Sigmoid colon (tissue), 4 donors: ENCODE data around the gene TPSB2.

ENCODE experiments used
- EP300 ChIP-seq, 4 donors: sonication (generic); formaldehyde crosslinking; IDR thresholded peaks; one replicate each; pipeline ENCODE4 v1.6.1; 2017; ENCODE audit warnings: antibody characterized with exemption in 4 of 4
- POLR2AphosphoS5 ChIP-seq, 4 donors: sonication (generic); formaldehyde crosslinking; IDR thresholded peaks; one replicate each; pipeline ENCODE4 v1.6.1; 2017; ENCODE audit warnings: antibody characterized with exemption in 4 of 4
- TF ChIP-seq, protein P1 (sequence below), 4 experiments: fragments of 450-650 bp in 3 of 4; fragments of 200-600 bp in 1 of 4; IDR thresholded peaks; one replicate each; pipeline ENCODE4 v1.5.1; 2016 to 2019; ENCODE audit warnings: antibody characterized with exemption in 4 of 4, mild to moderate bottlenecking in 3 of 4, moderate library complexity in 2 of 4

DNA sequence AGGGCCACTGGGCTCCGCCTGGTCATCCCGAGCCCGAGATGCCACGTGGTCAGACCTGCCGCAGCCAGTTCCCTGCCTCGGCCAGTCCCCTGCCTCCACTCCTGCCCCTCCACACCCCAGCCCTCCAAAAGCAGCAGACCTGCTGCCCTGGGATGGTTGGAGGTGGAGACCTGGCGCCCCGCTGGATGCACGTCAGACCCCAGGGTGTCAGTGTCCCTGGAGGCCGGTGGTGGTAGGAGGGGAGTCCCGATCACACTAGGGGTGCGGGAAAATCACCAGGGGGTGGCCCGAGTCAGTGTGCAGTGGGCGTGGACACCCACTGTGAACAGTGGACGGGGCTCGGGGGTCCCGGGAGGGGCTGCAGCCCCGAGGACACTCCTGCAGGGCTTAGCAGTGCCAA lies 31.8 kb downstream of the TPSB2 start:
- TF ChIP-seq EP300 (IDR thresholded peaks at IDR 0.05) (no peak), POLR2AphosphoS5 (IDR thresholded peaks at IDR 0.05) (no peak)
- TF ChIP-seq, protein P1, sequence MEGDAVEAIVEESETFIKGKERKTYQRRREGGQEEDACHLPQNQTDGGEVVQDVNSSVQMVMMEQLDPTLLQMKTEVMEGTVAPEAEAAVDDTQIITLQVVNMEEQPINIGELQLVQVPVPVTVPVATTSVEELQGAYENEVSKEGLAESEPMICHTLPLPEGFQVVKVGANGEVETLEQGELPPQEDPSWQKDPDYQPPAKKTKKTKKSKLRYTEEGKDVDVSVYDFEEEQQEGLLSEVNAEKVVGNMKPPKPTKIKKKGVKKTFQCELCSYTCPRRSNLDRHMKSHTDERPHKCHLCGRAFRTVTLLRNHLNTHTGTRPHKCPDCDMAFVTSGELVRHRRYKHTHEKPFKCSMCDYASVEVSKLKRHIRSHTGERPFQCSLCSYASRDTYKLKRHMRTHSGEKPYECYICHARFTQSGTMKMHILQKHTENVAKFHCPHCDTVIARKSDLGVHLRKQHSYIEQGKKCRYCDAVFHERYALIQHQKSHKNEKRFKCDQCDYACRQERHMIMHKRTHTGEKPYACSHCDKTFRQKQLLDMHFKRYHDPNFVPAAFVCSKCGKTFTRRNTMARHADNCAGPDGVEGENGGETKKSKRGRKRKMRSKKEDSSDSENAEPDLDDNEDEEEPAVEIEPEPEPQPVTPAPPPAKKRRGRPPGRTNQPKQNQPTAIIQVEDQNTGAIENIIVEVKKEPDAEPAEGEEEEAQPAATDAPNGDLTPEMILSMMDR (IDR thresholded peaks at IDR 0.05) = no peak
